ENCODE data around the gene CCDC191.

DNA sequence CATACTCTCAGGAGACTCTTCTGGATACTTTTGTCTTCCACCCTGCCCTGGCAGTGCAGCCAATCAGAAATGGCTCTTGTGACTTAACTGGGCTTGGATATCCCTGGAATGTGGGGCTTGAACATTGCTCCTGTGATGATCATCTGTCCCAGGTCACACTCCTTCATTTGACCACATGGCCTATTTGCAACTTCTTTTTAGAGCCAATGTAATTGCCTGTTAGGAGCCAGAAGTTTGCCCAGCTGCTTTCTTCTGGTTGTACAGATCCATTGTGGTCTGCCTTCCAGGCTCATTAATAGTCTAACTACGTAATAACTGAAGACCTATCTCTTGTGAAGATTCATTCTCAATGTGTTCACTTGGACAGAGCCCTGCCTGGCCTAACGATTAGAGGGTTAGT lies 30.0 kb upstream of the CCDC191 start:
- TF ChIP-seq, protein P1, sequence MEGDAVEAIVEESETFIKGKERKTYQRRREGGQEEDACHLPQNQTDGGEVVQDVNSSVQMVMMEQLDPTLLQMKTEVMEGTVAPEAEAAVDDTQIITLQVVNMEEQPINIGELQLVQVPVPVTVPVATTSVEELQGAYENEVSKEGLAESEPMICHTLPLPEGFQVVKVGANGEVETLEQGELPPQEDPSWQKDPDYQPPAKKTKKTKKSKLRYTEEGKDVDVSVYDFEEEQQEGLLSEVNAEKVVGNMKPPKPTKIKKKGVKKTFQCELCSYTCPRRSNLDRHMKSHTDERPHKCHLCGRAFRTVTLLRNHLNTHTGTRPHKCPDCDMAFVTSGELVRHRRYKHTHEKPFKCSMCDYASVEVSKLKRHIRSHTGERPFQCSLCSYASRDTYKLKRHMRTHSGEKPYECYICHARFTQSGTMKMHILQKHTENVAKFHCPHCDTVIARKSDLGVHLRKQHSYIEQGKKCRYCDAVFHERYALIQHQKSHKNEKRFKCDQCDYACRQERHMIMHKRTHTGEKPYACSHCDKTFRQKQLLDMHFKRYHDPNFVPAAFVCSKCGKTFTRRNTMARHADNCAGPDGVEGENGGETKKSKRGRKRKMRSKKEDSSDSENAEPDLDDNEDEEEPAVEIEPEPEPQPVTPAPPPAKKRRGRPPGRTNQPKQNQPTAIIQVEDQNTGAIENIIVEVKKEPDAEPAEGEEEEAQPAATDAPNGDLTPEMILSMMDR (IDR thresholded peaks at IDR 0.05 in 8 of 11, conservative IDR thresholded peaks at IDR 0.05 in 3 of 11) = no peak
- no peak for TF ChIP-seq POLR2A (IDR thresholded peaks at IDR 0.05)
- no peak for TF ChIP-seq POLR2AphosphoS5 (IDR thresholded peaks at IDR 0.05)
